Measurements from ENCODE around the gene SPOCK1. TPM values are rescaled to one million over a fixed set of nuclear protein-coding genes. Genes with fewer than 3 reads are reported as not detected.
A peak's percentile ranks its signal among the peaks of the same experiment; 100 is the strongest.

Gene SPOCK1
- total and polyA plus RNA-seq, 2 experiments from 2014 or later = 4.1 to 14.0 TPM

DNA sequence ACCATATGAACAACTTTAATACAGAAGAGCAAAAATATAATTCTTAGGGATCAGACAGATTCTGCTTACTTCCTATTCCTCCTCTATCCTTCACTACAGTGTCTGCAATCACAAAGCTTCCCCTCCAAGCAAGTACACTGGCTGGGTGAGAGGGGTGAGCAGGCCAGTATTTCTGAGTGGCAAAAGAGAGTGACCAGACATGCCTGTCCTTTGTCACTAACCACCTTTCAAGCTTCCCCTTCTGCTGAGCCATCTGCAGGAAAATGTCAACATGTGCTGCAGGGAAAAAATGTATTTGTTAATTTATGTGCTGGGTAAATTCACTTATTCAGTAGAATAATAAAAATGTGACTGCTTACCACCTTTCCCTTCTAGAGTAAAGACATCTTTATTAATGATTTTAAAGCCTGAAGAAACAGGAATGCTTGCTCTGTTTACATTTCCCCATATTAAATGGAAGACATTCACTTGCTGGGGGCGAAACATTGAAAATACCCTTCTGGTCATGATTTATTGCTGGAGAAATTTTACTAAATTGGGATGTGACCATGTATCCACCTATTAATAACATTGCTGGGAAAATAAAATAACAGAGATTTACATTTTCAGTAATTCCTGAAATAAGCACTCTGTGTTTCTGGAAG, 84.9 kb downstream of the SPOCK1 start:
- DNase-seq (ENCODE audit: low read depth in 1 of 2, low spot score in 1 of 2) = peak in 1 of 2 donors; percentile 77
- no peaks in the 10 kb centered on the region for H3K9me3 ChIP-seq (ENCODE audit: low read depth)
- peaks cover 32% of the 10 kb centered on the region for H3K4me1 ChIP-seq (ENCODE audit: low read depth)
- H3K27ac ChIP-seq = peak overlapping the region; percentile 36
- no peaks in the 10 kb centered on the region for H3K27me3 ChIP-seq
- H3K36me3 ChIP-seq = no peaks in the 10 kb centered on the region
- TF ChIP-seq CTCF (IDR thresholded peaks at IDR 0.05; ENCODE audit: low read depth, low read length) = no peak
- no peak overlapping the region for H3K4me3 ChIP-seq

DNA sequence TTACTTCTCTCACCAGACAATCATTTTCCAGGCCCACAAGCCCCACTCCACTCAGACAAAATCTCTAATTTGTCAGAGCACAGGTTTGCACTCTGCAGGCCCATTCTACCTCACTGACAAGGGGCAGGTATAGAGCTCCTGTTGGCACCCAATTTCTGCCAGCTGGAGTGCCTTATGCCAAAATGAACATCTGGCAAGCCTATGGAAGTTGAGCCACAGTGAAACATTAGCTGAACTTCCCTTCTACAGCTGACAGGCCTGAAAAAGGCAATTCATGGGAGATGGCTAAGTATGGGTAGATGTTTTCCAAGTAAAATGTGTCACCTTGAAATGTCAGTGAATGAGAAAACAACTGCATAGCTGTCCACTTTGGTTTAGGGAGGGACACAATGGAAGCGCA, 87.0 kb downstream of the SPOCK1 start:
- H3K27me3 ChIP-seq = no peaks in the 10 kb centered on the region
- TF ChIP-seq CTCF (IDR thresholded peaks at IDR 0.05; ENCODE audit: low read depth, low read length) = no peak
- no peak overlapping the region for H3K27ac ChIP-seq
- no peaks in the 10 kb centered on the region for H3K36me3 ChIP-seq
- DNase-seq (ENCODE audit: low read depth in 1 of 2, low spot score in 1 of 2) = no peak
- no peak overlapping the region for H3K4me3 ChIP-seq
- peaks cover 37% of the 10 kb centered on the region for H3K4me1 ChIP-seq (ENCODE audit: low read depth)
- H3K9me3 ChIP-seq (ENCODE audit: low read depth) = no peaks in the 10 kb centered on the region

GRCh38 chr5:137410234-137411010, 88.7 kb downstream of the SPOCK1 start:
- no peak for TF ChIP-seq CTCF (IDR thresholded peaks at IDR 0.05; ENCODE audit: low read depth, low read length)
- Histone ChIP-seq H3K4me1 (ENCODE audit: low read depth) (peaks cover 41% of the 10 kb centered on the region), H3K9me3 (ENCODE audit: low read depth) (no peaks in the 10 kb centered on the region), H3K27ac (no peak overlapping the region), H3K27me3 (no peaks in the 10 kb centered on the region), H3K36me3 (no peaks in the 10 kb centered on the region), H3K4me3 (no peak overlapping the region)
- no peak for DNase-seq (ENCODE audit: low read depth in 1 of 2, low spot score in 1 of 2)

GRCh38 chr5:137409736-137410135, 89.4 kb downstream of the SPOCK1 start:
- no peaks in the 10 kb centered on the region for H3K27me3 ChIP-seq
- no peak overlapping the region for H3K27ac ChIP-seq
- no peak overlapping the region for H3K4me3 ChIP-seq
- TF ChIP-seq CTCF (IDR thresholded peaks at IDR 0.05; ENCODE audit: low read depth, low read length) = no peak
- no peaks in the 10 kb centered on the region for H3K9me3 ChIP-seq (ENCODE audit: low read depth)
- H3K4me1 ChIP-seq (ENCODE audit: low read depth) = peaks cover 36% of the 10 kb centered on the region
- DNase-seq (ENCODE audit: low read depth in 1 of 2, low spot score in 1 of 2) = no peak
- no peaks in the 10 kb centered on the region for H3K36me3 ChIP-seq

GRCh38 chr5:137407090-137407489, 92.0 kb downstream of the SPOCK1 start:
- Histone ChIP-seq H3K27ac (no peak overlapping the region), H3K27me3 (no peaks in the 10 kb centered on the region), H3K4me3 (no peak overlapping the region), H3K4me1 (ENCODE audit: low read depth) (peaks cover 11% of the 10 kb centered on the region), H3K36me3 (no peaks in the 10 kb centered on the region), H3K9me3 (ENCODE audit: low read depth) (no peaks in the 10 kb centered on the region)
- DNase-seq (ENCODE audit: low read depth in 1 of 2, low spot score in 1 of 2) = no peak
- TF ChIP-seq CTCF (IDR thresholded peaks at IDR 0.05; ENCODE audit: low read depth, low read length) = no peak
